HepG2 (cell line): ENCODE data around the gene LRRC19. TPM values are rescaled to one million over a fixed set of nuclear protein-coding genes. Genes with fewer than 3 reads are reported as not detected.

ENCODE experiments used
- ATAC-seq: fragments of 200-7000 bp; cut with Tn5 transposase; 3 replicates; pipeline ENCODE4 v1.9.1; 2020; ENCODE audit warnings: mild to moderate bottlenecking, moderate library complexity
- Bru-seq: library from RNA; stranded (reverse); fragments of 400-500 nt; gene quantifications from one replicate; lab custom pipeline; 2021; lab: Mats Ljungman, UMichigan
- BruChase-seq, 2 experiments: library from RNA; stranded (reverse); fragments of 400-500 nt; gene quantifications; one replicate each; lab custom pipeline; 2021; lab: Mats Ljungman, UMichigan
- BruUV-seq: library from RNA; stranded (reverse); fragments of 400-500 nt; replicated peaks from 2 replicates; lab custom pipeline; 2021; lab: Mats Ljungman, UMichigan
- CTCF ChIA-PET: fragments of 300-600 bp; formaldehyde crosslinking; extraction: SDS; loops from one replicate; lab custom pipeline; 2021; ENCODE audit warnings: low total read pairs, inconsistent platforms, low intra/inter-chr PET ratio; lab: Yijun Ruan, JAX
- POLR2A ChIA-PET: fragments of 350-600 bp; sonication (Branson Sonifier 250); formaldehyde crosslinking; loops from one replicate; lab custom pipeline; 2020; ENCODE audit warnings: antibody characterized with exemption, inconsistent platforms; lab: Yijun Ruan, JAX
- DNase-seq: peaks from one replicate; pipeline ENCODE4 v3.0.0-alpha.2; 2015; ENCODE audit warnings: low spot score
- FAIRE-seq: peaks from 3 replicates; lab custom pipeline; 2011; peaks lifted over from hg19 to GRCh38; lab: Jason Lieb, UNC
- H2AFZ ChIP-seq: one replicate; pipeline ENCODE4 v1.6.1; 2011; ENCODE audit warnings: low read length, inconsistent platforms
- H3K27ac ChIP-seq: fragments of 300-600 bp; 3 replicates; pipeline ENCODE4 v1.8.0; 2011; ENCODE audit warnings: mixed run types, mild to moderate bottlenecking, mixed read lengths, low read length, inconsistent platforms; ENCODE audit not compliant: insufficient read depth; ENCODE audit errors: extremely low read length
- H3K27me3 ChIP-seq, 2 experiments: fragments of 200-600 bp in 1 of 2; 2 replicates in 1 of 2; 3 replicates in 1 of 2; pipeline versions ENCODE4 v1.6.0 to v1.8.0; 2011; ENCODE audit warnings: low read length in 2 of 2, mild to moderate bottlenecking in 2 of 2, moderate library complexity in 2 of 2, inconsistent platforms in 1 of 2; ENCODE audit not compliant: insufficient read depth in 2 of 2, control insufficient read depth in 1 of 2
- H3K36me3 ChIP-seq, 2 experiments: fragments of 200-600 bp in 1 of 2; replicated peaks in 1 of 2; 2 replicates in 1 of 2; 3 replicates in 1 of 2; pipeline versions ENCODE4 v1.5.1 to v1.8.0; 2011; ENCODE audit warnings: low read length in 2 of 2, inconsistent platforms in 1 of 2; ENCODE audit not compliant: insufficient read depth in 2 of 2, control insufficient read depth in 1 of 2
- H3K4me1 ChIP-seq: 2 replicates; pipeline ENCODE4 v1.5.1; 2012; ENCODE audit warnings: low read length, inconsistent platforms; ENCODE audit not compliant: insufficient read depth
- H3K4me2 ChIP-seq: 2 replicates; pipeline ENCODE4 v1.6.0; 2011; ENCODE audit warnings: low read depth, low read length, inconsistent platforms
- H3K4me3 ChIP-seq, 3 experiments: fragments of 200-600 bp in 1 of 3; sonication (generic), shearing (Covaris generic) in 1 of 3; replicated peaks in 1 of 3; 2 replicates each; pipeline ENCODE4 v1.5.1; 2011 to 2016; ENCODE audit warnings: low read length in 3 of 3, inconsistent platforms in 2 of 3, low read depth in 2 of 3, mild to moderate bottlenecking in 2 of 3, control low read depth in 1 of 3, mixed read lengths in 1 of 3; ENCODE audit not compliant: insufficient read depth in 1 of 3
- H3K79me2 ChIP-seq: one replicate; pipeline ENCODE4 v1.6.1; 2011; ENCODE audit warnings: low read length, inconsistent platforms; ENCODE audit not compliant: insufficient read depth
- H3K9ac ChIP-seq: 2 replicates; pipeline ENCODE4 v1.6.0; 2011; ENCODE audit warnings: mild to moderate bottlenecking, low read depth, low read length, inconsistent platforms; ENCODE audit not compliant: insufficient read depth
- H3K9me3 ChIP-seq: 2 replicates; pipeline ENCODE4 v1.5.1; 2012; ENCODE audit warnings: mild to moderate bottlenecking, low read length
- H4K20me1 ChIP-seq: 2 replicates; pipeline ENCODE4 v1.6.0; 2011; ENCODE audit warnings: inconsistent platforms, mild to moderate bottlenecking, low read length, moderate library complexity; ENCODE audit not compliant: insufficient read depth
- ARHGAP35 ChIP-seq: sonication (generic); formaldehyde crosslinking; IDR thresholded peaks from 2 replicates; pipeline ENCODE4 v1.9.0; 2022; ENCODE audit warnings: mild to moderate bottlenecking, inconsistent platforms, moderate library complexity, missing genetic modification reagents, borderline replicate concordance
- ATF2 ChIP-seq: sonication (generic); formaldehyde crosslinking; IDR thresholded peaks from 2 replicates; pipeline ENCODE4 v1.4.0; 2020; ENCODE audit warnings: missing genetic modification reagents
- CHD4 ChIP-seq: fragments of 200-600 bp; sonication (generic); IDR thresholded peaks from 2 replicates; pipeline ENCODE4 v1.7.0; 2017; ENCODE audit warnings: mild to moderate bottlenecking, low read length, borderline replicate concordance
- ELF3 ChIP-seq: IDR thresholded peaks from 2 replicates; pipeline ENCODE4 v1.6.1; 2016; ENCODE audit warnings: missing genetic modification reagents, missing compliant biosample characterization
- ETS1 ChIP-seq: sonication (generic); formaldehyde crosslinking; IDR thresholded peaks from 2 replicates; pipeline ENCODE4 v1.4.0; 2020; ENCODE audit warnings: missing genetic modification reagents
- GATAD1 ChIP-seq: IDR thresholded peaks from 2 replicates; pipeline ENCODE4 v1.6.1; 2016; ENCODE audit warnings: missing genetic modification reagents, missing compliant biosample characterization
- HDAC2 ChIP-seq: sonication (generic); formaldehyde crosslinking; IDR thresholded peaks from 2 replicates; pipeline ENCODE4 v1.4.0; 2020; ENCODE audit warnings: missing genetic modification reagents
- HMG20A ChIP-seq: IDR thresholded peaks from 2 replicates; pipeline ENCODE4 v1.6.1; 2016; ENCODE audit warnings: borderline replicate concordance
- IRX3 ChIP-seq: sonication (generic); formaldehyde crosslinking; IDR thresholded peaks from 2 replicates; pipeline ENCODE4 v1.8.1; 2023; ENCODE audit warnings: mild to moderate bottlenecking, low read depth, missing genetic modification reagents, borderline replicate concordance
- MED1 ChIP-seq: sonication (generic); formaldehyde crosslinking; IDR thresholded peaks from 2 replicates; pipeline ENCODE4 v1.4.0; 2020; ENCODE audit warnings: missing genetic modification reagents
- MTA3 ChIP-seq: sonication (generic); formaldehyde crosslinking; IDR thresholded peaks from 2 replicates; pipeline ENCODE4 v1.4.0; 2020; ENCODE audit warnings: missing genetic modification reagents
- NFYB ChIP-seq: sonication (generic); formaldehyde crosslinking; IDR thresholded peaks from 2 replicates; pipeline ENCODE4 v1.4.0; 2020; ENCODE audit warnings: missing genetic modification reagents
- SMYD3 ChIP-seq: sonication (generic); formaldehyde crosslinking; IDR thresholded peaks from 2 replicates; pipeline ENCODE4 v1.8.1; 2023; ENCODE audit warnings: mild to moderate bottlenecking, missing genetic modification reagents
- ZNF446 ChIP-seq: sonication (generic); formaldehyde crosslinking; IDR thresholded peaks from 2 replicates; pipeline ENCODE4 v1.5.0; 2020; ENCODE audit warnings: mild to moderate bottlenecking, missing genetic modification reagents
- ZNF597 ChIP-seq: sonication (generic); formaldehyde crosslinking; IDR thresholded peaks from 2 replicates; pipeline ENCODE4 v1.5.0; 2020; ENCODE audit warnings: missing genetic modification reagents
- ZNF891 ChIP-seq: sonication (generic); formaldehyde crosslinking; IDR thresholded peaks from 2 replicates; pipeline ENCODE4 v1.5.0; 2020; ENCODE audit warnings: mild to moderate bottlenecking, missing genetic modification reagents
- ZSCAN20 ChIP-seq: sonication (generic); formaldehyde crosslinking; IDR thresholded peaks from 2 replicates; pipeline ENCODE4 v1.4.0; 2020; ENCODE audit warnings: missing genetic modification reagents, mild to moderate bottlenecking, borderline replicate concordance
- WGBS: methylation state at CpG from one replicate; pipeline ENCODE4 v1.1.6; 2017; ENCODE audit warnings: low lambda C conversion rate; 5-methylcytosine and 5-hydroxymethylcytosine counted together
- in situ Hi-C: cut with HindIII; loops from 2 replicates; pipeline ENCODE4 v1.10.0; 2017; ENCODE audit warnings: low pct_unique_long_range_greater_than_20kb; ENCODE audit not compliant: extremely low pct_ligation_motif_present
- intact Hi-C: fragments of 100-400 bp; cut with micrococcal nuclease; formaldehyde crosslinking; loops from one replicate; pipeline ENCODE4 v1.10.0; 2022; ENCODE audit not compliant: unreplicated experiment
- long read RNA-seq, 2 experiments: library from RNA in 1 of 2; library from polyadenylated mRNA in 1 of 2; stranded (forward) in 1 of 2; unstranded in 1 of 2; transcript quantifications; one replicate each; pipeline ENCODE4 v2.0.0, GENCODE V29; 2019 to 2022
- polyA minus RNA-seq, 3 experiments: library from RNA; depleted of rRNA, polyadenylated mRNA; stranded (reverse); fragments of >200 nt; gene quantifications; 2 replicates each; pipeline ENCODE4 v1.2.3, GENCODE V29; 2011; ENCODE audit warnings: low replicate concordance in 1 of 3
- polyA plus RNA-seq, 8 experiments: library from polyadenylated mRNA; depleted of rRNA in 3 of 8; stranded (reverse) in 7 of 8; unstranded in 1 of 8; fragments of >200 nt; fragmentation: Illumina TruSeq in 4 of 8; extraction: Trizol in 4 of 8; gene quantifications; 2 replicates each; pipeline versions ENCODE4 v1.2.1 to v1.2.3, GENCODE V29; 2011 to 2016; ENCODE audit warnings: low read depth in 4 of 8, missing spikeins in 1 of 8, mixed read lengths in 1 of 8; ENCODE audit not compliant: insufficient read depth in 1 of 8
- total RNA-seq, 5 experiments: library from RNA; depleted of rRNA; stranded (reverse); fragments of >200 nt; fragmentation: Illumina TruSeq; extraction: Trizol; gene quantifications; 2 replicates each; pipeline ENCODE4 v1.2.3, GENCODE V29; 2016; ENCODE audit warnings: low read depth in 1 of 5

The LRRC19 gene
- total RNA-seq (2016; rRNA removed; fragmentation: Illumina TruSeq; extraction: Trizol) (not detected in 2 replicates), polyA plus RNA-seq (2011; rRNA removed) (not detected in 2 replicates), polyA minus RNA-seq (2011; rRNA and poly(A)+ RNA removed; ENCODE audit: low replicate concordance) (not detected in 2 replicates), Bru-seq, nascent RNA (not detected), BruChase-seq, experiment 1, labeled RNA remaining after a 6-hour chase (not detected), BruChase-seq, experiment 2, labeled RNA remaining after a 2-hour chase (not detected)
- not detected in 2 replicates for total RNA-seq (2016; cell fraction: cytosol; rRNA removed; fragmentation: Illumina TruSeq; extraction: Trizol; ENCODE audit: low read depth)
- not detected in 2 replicates for total RNA-seq (2016; cell fraction: insoluble cytoplasmic fraction; rRNA removed; fragmentation: Illumina TruSeq; extraction: Trizol)
- not detected in 2 replicates for total RNA-seq (2016; cell fraction: membrane; rRNA removed; fragmentation: Illumina TruSeq; extraction: Trizol)
- total RNA-seq (2016; cell fraction: nucleus; rRNA removed; fragmentation: Illumina TruSeq; extraction: Trizol): not detected in 2 replicates
- not detected in 2 replicates for polyA plus RNA-seq (2011; cell fraction: cytosol; rRNA removed)
- not detected in 2 replicates for polyA plus RNA-seq (2011; cell fraction: nucleus; rRNA removed)
- polyA plus RNA-seq (2012): not detected in 2 replicates
- polyA plus RNA-seq (2016; cell fraction: cytosol; fragmentation: Illumina TruSeq; extraction: Trizol; ENCODE audit: low read depth): not detected in 2 replicates
- not detected in 2 replicates for polyA plus RNA-seq (2016; cell fraction: insoluble cytoplasmic fraction; fragmentation: Illumina TruSeq; extraction: Trizol; ENCODE audit: low read depth)
- not detected in 2 replicates for polyA plus RNA-seq (2016; cell fraction: membrane; fragmentation: Illumina TruSeq; extraction: Trizol; ENCODE audit: low read depth)
- not detected in 2 replicates for polyA plus RNA-seq (2016; cell fraction: nucleus; fragmentation: Illumina TruSeq; extraction: Trizol; ENCODE audit: insufficient read depth, low read depth)
- not detected in 2 replicates for polyA minus RNA-seq (2011; cell fraction: cytosol; rRNA and poly(A)+ RNA removed)
- not detected in 2 replicates for polyA minus RNA-seq (2011; cell fraction: nucleus; rRNA and poly(A)+ RNA removed)
- long read RNA-seq, experiment 1: 0 reads
- long read RNA-seq, experiment 2: 0 reads

- 84% methylated on average over 3 of the region's 3 CpGs for WGBS
- ChIA-PET CTCF (no interaction called here), POLR2A (no interaction called here)
- Histone ChIP-seq H3K79me2 (no peaks in the 10 kb centered on the region), H2AFZ (no peak within 1 kb of the TSS), H3K27ac (no peak within 1 kb of the TSS), H3K4me1 (no peaks in the 10 kb centered on the region), H3K27me3 (no peaks in the 10 kb centered on the region), H3K4me2 (no peak within 1 kb of the TSS), H3K9me3 (no peaks in the 10 kb centered on the region), H4K20me1 (no peaks in the 10 kb centered on the region), H3K4me3 (no peak within 1 kb of the TSS), H3K36me3 (no peaks in the 10 kb centered on the region), H3K9ac (no peak within 1 kb of the TSS)
- BruUV-seq: no TSS peak
- intact Hi-C loops (no loop called here), in situ Hi-C loops (no loop called here)
- ATAC-seq (no peak), DNase-seq (no peak), FAIRE-seq (no peak)
- TF ChIP-seq MED1 (CRISPR knock-in tag): no peak
- no peak for TF ChIP-seq ZNF446
- TF ChIP-seq ELF3 (CRISPR knock-in tag): no peak
- TF ChIP-seq ZNF891 (CRISPR knock-in tag): no peak
- TF ChIP-seq ZNF597 (CRISPR knock-in tag): no peak
- TF ChIP-seq ZSCAN20: no peak
- no peak for TF ChIP-seq ETS1 (CRISPR knock-in tag)
- no peak for TF ChIP-seq IRX3 (CRISPR knock-in tag)
- TF ChIP-seq NFYB (CRISPR knock-in tag): no peak
- no peak for TF ChIP-seq ARHGAP35
- TF ChIP-seq CHD4: no peak
- TF ChIP-seq ATF2: no peak
- TF ChIP-seq HMG20A (CRISPR knock-in tag): no peak
- TF ChIP-seq SMYD3: no peak
- TF ChIP-seq GATAD1 (CRISPR knock-in tag): no peak
- no peak for TF ChIP-seq HDAC2 (CRISPR knock-in tag)
- no peak for TF ChIP-seq MTA3 (CRISPR knock-in tag)
These were observed at the start of gene LRRC19 for GRCh38 chr9:27005491-27005890. Gene LRRC19, minus strand, starts transcription at chr9:27005672. Its CDS starts 5,978 bp downstream, at chr9:26999694.
